Right atrium auricular region (tissue), 2 donors: ENCODE data around the gene CYB561D2. TPM values are rescaled to one million over a fixed set of nuclear protein-coding genes. Genes with fewer than 3 reads are reported as not detected.
A peak's percentile ranks its signal among the peaks of the same experiment; 100 is the strongest.

Source experiments
- DNase-seq: peaks from one replicate; pipeline ENCODE4 v3.0.0-alpha.2; 2019; ENCODE audit warnings: low spot score
- H3K27ac ChIP-seq, 2 donors: fragments of 200-600 bp; sonication (generic); 1 replicate in 1 of 2; 2 replicates in 1 of 2; pipeline ENCODE4 v1.5.1; 2016 to 2019
- H3K27me3 ChIP-seq, 2 donors: fragments of 200-600 bp; sonication (generic); one replicate each; pipeline versions ENCODE4 v1.5.1 to v1.6.0; 2017 to 2019
- H3K36me3 ChIP-seq: fragments of 200-600 bp; sonication (generic); one replicate; pipeline ENCODE4 v1.5.1; 2016
- H3K4me1 ChIP-seq, 2 donors: fragments of 200-600 bp; sonication (generic); one replicate each; pipeline versions ENCODE4 v1.5.1 to v1.6.0; 2017 to 2019
- H3K4me3 ChIP-seq, 2 donors: fragments of 200-600 bp; sonication (generic); 1 replicate in 1 of 2; 2 replicates in 1 of 2; pipeline ENCODE4 v1.5.1; 2017 to 2019; ENCODE audit warnings: mild to moderate bottlenecking in 1 of 2, moderate library complexity in 1 of 2
- H3K9me3 ChIP-seq, 2 donors: fragments of 200-600 bp; sonication (generic); one replicate each; pipeline ENCODE4 v1.5.1; 2019
- CTCF ChIP-seq, 2 donors: fragments of 200-600 bp; sonication (generic); IDR thresholded peaks; one replicate each; pipeline ENCODE4 v1.5.1; 2019; ENCODE audit warnings: antibody characterized with exemption in 2 of 2
- total RNA-seq, 2 donors: library from RNA; depleted of rRNA; stranded (reverse); fragments of >200 nt; gene quantifications; one replicate each; pipeline ENCODE4 v1.1.0, GENCODE V29; 2016

CYB561D2 gene
- total RNA-seq, 2 donors from 2014 or later: 11.7 to 11.9 TPM

DNA sequence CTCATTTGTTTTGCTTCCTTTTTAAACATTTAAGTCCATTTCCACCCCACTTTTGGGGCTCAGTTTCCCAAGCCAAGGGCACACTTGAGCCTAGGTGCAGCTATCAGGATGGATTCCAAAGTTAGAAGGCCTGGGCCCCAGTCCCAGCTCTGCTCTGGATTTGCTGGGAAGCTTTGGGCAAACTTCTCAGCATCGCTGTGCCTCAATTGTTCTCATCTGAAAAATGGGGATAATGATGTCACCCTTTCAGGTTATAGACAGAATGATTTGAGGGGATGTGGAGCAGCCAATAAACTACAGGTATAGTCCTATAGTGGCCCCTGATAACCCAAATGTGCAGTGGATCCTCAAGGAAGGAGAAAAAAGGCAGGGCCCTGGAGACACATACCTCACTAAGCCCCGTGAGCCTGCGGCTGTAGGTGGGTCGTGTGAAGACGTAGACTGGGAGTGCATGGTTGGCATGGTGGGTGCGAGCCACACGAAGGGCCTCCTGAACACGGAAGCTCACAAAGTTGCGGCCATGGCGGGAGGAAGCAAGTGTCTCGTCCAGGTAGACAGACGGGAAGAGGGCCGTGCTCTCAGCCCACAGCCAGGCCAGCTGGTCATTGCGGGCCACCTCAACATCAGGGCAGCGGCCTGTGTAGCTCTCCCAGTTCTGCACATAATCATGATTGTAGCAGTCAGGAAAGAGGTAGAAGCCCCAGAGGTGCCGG is 31.3 kb upstream of the CYB561D2 start:
- DNase-seq: no peak
- peak overlapping the region; percentile 52 to 70 for H3K4me3 ChIP-seq
- no peak for TF ChIP-seq CTCF (IDR thresholded peaks at IDR 0.05)
- no peaks in the 10 kb centered on the region for H3K27me3 ChIP-seq
- peaks cover 26% of the 10 kb centered on the region for H3K36me3 ChIP-seq
- no peaks in the 10 kb centered on the region for H3K9me3 ChIP-seq
- H3K27ac ChIP-seq: peak overlapping the region; percentile 2 to 93
- H3K4me1 ChIP-seq: peaks cover 0 to 70% of the 10 kb centered on the region in 2 donors

DNA sequence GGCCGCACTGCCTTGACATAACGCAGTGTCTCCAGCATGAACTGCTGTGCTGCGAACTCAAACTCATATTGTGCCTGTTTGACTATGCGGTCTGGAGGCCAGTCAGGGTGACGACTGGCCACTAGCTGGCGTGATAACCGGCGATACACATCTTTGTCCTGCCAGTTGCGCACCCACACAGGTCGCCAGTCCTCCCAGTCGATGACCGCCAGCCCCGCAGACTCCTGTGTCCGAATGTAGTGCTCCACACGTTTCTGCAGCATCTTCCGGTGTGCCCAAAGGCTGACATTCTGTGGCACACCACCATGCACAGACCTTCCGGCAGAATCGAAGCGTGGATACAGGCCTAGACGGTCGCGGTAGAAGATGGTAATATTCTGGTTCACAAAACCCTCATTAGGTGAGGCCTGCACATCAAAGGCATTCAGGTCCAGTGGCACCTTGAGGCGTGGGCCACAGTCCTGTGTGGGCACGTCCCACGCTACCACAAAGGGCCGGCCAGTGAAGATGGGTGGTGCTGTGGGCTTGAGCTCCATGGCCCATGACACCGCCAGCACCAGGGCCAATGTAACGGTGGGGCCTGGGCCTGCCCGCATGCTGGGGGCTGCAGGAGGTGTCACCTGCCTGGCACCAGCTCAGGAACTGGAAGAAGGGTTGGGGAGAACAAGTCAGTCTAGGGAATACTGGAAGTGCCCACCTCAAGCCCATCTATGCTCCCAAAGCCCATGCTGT is 30.6 kb upstream of the CYB561D2 start:
- H3K27me3 ChIP-seq: no peaks in the 10 kb centered on the region
- H3K27ac ChIP-seq: peak overlapping the region; percentile 93
- DNase-seq: no peak
- peaks cover 0 to 77% of the 10 kb centered on the region in 2 donors for H3K4me1 ChIP-seq
- no peaks in the 10 kb centered on the region for H3K9me3 ChIP-seq
- H3K36me3 ChIP-seq: peaks cover 26% of the 10 kb centered on the region
- TF ChIP-seq CTCF (IDR thresholded peaks at IDR 0.05): no peak
- H3K4me3 ChIP-seq: peak overlapping the region; percentile 52 to 70

GRCh38 chr3:50320853-50321335 is 29.8 kb upstream of the CYB561D2 start:
- DNase-seq: no peak
- no peaks in the 10 kb centered on the region for H3K27me3 ChIP-seq
- peaks cover 33% of the 10 kb centered on the region for H3K36me3 ChIP-seq
- peaks cover 0 to 82% of the 10 kb centered on the region in 2 donors for H3K4me1 ChIP-seq
- H3K27ac ChIP-seq: peak overlapping the region; percentile 93
- TF ChIP-seq CTCF (IDR thresholded peaks at IDR 0.05): no peak
- H3K4me3 ChIP-seq: peak overlapping the region; percentile 52 to 70
- H3K9me3 ChIP-seq: no peaks in the 10 kb centered on the region

DNA sequence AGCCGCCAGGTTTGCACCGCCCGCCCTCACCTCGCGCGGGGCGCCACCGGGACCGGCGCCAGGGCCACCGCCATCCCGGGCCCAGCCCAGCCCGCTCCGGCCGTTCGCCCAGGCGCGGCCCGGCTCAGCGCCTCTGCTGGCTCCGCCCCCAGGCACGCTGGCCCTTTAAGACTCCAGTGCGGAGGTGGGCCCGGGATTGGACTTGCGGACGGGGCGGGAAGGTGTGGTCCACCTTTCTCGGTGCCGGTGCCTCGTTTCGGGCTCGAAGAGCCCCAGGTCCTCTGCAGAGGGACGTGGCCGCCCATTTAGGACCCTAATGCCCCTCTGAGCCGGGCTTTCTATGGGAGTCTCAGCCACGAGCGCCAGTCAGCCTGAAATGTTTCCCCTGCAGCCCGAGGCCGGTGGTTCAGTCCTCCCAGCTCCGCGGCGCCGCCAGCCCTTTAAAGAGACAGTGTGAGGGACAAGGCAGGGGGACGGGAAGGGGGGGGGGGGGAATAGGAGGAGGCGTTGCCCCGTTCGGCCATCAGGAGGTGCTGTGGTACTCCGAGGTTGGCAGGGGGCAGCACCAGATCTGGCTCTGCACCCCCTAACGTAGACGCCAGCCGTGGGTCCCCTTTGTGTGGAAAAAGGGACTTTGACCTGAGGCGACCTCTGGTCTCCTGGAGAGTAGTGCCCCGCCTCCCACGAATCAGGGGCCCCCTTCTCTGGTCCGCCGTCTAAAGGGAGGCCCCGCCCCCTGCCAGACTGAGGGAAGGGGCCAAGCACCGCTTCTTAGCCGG is 29.1 kb upstream of the CYB561D2 start:
- DNase-seq: peak; percentile 90

DNA sequence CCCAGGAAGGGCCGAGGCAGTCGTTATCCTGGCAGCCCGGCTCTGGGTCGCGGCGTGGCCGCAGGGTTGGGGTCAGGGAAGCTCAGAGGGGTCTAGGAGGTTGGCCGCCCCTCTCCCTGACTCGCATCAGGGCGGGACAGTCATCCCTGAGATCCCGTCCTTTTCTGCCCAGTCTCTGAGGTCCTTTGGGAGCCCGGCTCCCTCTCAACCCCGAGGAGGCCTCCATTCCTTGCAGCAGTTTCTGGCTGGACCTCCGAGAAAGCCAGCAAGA is 28.6 kb upstream of the CYB561D2 start:
- DNase-seq: no peak
- Histone ChIP-seq H3K36me3 (peaks cover 28% of the 10 kb centered on the region), H3K9me3 (no peaks in the 10 kb centered on the region), H3K4me1 (peaks cover 0 to 83% of the 10 kb centered on the region in 2 donors), H3K27ac (peak overlapping the region; percentile 93), H3K27me3 (no peaks in the 10 kb centered on the region), H3K4me3 (peak overlapping the region; percentile 52 to 70)
- TF ChIP-seq CTCF (IDR thresholded peaks at IDR 0.05): no peak

More for the DNA sequence above, 29.1 kb upstream of the CYB561D2 start:
- TF ChIP-seq CTCF (IDR thresholded peaks at IDR 0.05): peak; percentile 24 to 64
- Histone ChIP-seq H3K27ac (peak overlapping the region; percentile 93), H3K36me3 (peaks cover 34% of the 10 kb centered on the region), H3K27me3 (no peaks in the 10 kb centered on the region), H3K9me3 (no peaks in the 10 kb centered on the region), H3K4me1 (peaks cover 0 to 83% of the 10 kb centered on the region in 2 donors), H3K4me3 (peak overlapping the region; percentile 52 to 70)
